A549 (cell line): ENCODE data around the gene DDX10.

ENCODE experiments used
- EP300 ChIP-seq, 2 experiments: fragments of >200 bp; sonication (Bioruptor Twin); formaldehyde crosslinking; IDR thresholded peaks; 2 replicates in 1 of 2; 3 replicates in 1 of 2; pipeline ENCODE4 v1.6.1; 2016 to 2017
- ESRRA ChIP-seq: fragments of 150-350 bp; IDR thresholded peaks from 2 replicates; pipeline ENCODE4 v1.6.1; 2014; ENCODE audit warnings: mild to moderate bottlenecking, low read length, borderline replicate concordance
- MAX ChIP-seq: IDR thresholded peaks from 2 replicates; pipeline ENCODE4 v1.6.1; 2012
- POLR2A ChIP-seq: IDR thresholded peaks from 2 replicates; pipeline ENCODE4 v1.6.1; 2012; ENCODE audit warnings: mild to moderate bottlenecking, low read length
- RAD21 ChIP-seq, 2 experiments: fragments of >200 bp in 1 of 2; sonication (Bioruptor Twin) in 1 of 2; formaldehyde crosslinking in 1 of 2; IDR thresholded peaks in 1 of 2; conservative IDR thresholded peaks in 1 of 2; 2 replicates in 1 of 2; 3 replicates in 1 of 2; pipeline ENCODE4 v1.6.1; 2012 to 2018; ENCODE audit warnings: inconsistent platforms in 1 of 2
- TF ChIP-seq, protein P1 (sequence below): fragments of 200-600 bp; sonication (generic); IDR thresholded peaks from 2 replicates; pipeline ENCODE4 v1.6.1; 2016; ENCODE audit warnings: antibody characterized with exemption, mild to moderate bottlenecking, moderate library complexity
- TF ChIP-seq, protein P2 (sequence below): fragments of >200 bp; sonication (Bioruptor Twin); formaldehyde crosslinking; IDR thresholded peaks from 3 replicates; pipeline ENCODE4 v1.5.1; 2016

DNA sequence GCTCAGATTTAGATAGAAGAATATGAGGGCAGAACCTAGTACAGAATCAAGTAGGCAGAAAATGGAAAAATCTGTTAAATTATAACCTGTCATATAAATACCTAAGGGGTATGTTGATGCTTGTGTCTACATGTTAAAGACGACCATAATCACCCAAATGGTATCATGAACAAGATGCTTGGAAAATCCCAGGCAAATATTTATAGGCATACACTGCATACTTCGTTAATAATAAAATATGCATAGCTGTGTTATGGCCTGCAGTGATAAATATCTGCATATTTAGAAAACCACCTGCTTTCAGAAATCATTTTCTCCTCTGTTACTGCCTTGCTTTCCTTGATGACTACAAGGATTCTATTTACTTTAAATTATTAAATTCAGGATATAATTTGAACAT lies 18.9 kb upstream of the DDX10 start:
- TF ChIP-seq, protein P1, sequence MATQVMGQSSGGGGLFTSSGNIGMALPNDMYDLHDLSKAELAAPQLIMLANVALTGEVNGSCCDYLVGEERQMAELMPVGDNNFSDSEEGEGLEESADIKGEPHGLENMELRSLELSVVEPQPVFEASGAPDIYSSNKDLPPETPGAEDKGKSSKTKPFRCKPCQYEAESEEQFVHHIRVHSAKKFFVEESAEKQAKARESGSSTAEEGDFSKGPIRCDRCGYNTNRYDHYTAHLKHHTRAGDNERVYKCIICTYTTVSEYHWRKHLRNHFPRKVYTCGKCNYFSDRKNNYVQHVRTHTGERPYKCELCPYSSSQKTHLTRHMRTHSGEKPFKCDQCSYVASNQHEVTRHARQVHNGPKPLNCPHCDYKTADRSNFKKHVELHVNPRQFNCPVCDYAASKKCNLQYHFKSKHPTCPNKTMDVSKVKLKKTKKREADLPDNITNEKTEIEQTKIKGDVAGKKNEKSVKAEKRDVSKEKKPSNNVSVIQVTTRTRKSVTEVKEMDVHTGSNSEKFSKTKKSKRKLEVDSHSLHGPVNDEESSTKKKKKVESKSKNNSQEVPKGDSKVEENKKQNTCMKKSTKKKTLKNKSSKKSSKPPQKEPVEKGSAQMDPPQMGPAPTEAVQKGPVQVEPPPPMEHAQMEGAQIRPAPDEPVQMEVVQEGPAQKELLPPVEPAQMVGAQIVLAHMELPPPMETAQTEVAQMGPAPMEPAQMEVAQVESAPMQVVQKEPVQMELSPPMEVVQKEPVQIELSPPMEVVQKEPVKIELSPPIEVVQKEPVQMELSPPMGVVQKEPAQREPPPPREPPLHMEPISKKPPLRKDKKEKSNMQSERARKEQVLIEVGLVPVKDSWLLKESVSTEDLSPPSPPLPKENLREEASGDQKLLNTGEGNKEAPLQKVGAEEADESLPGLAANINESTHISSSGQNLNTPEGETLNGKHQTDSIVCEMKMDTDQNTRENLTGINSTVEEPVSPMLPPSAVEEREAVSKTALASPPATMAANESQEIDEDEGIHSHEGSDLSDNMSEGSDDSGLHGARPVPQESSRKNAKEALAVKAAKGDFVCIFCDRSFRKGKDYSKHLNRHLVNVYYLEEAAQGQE = no peak
- no peak for TF ChIP-seq POLR2A
- TF ChIP-seq, protein P2, sequence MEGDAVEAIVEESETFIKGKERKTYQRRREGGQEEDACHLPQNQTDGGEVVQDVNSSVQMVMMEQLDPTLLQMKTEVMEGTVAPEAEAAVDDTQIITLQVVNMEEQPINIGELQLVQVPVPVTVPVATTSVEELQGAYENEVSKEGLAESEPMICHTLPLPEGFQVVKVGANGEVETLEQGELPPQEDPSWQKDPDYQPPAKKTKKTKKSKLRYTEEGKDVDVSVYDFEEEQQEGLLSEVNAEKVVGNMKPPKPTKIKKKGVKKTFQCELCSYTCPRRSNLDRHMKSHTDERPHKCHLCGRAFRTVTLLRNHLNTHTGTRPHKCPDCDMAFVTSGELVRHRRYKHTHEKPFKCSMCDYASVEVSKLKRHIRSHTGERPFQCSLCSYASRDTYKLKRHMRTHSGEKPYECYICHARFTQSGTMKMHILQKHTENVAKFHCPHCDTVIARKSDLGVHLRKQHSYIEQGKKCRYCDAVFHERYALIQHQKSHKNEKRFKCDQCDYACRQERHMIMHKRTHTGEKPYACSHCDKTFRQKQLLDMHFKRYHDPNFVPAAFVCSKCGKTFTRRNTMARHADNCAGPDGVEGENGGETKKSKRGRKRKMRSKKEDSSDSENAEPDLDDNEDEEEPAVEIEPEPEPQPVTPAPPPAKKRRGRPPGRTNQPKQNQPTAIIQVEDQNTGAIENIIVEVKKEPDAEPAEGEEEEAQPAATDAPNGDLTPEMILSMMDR = no peak
- no peak for TF ChIP-seq ESRRA
- TF ChIP-seq EP300 (IDR thresholded peaks at IDR 0.05) = no peak
- TF ChIP-seq RAD21 (conservative IDR thresholded peaks at IDR 0.05 in 1 of 2, IDR thresholded peaks at IDR 0.05 in 1 of 2) = no peak
- no peak for TF ChIP-seq MAX
